Testis (tissue), 2 donors: ENCODE measurements around the gene OR5B12.

Source experiments
- POLR2A ChIP-seq: fragments of 450-650 bp; IDR thresholded peaks from one replicate; pipeline ENCODE4 v1.6.1; 2017; ENCODE audit warnings: antibody characterized with exemption, mild to moderate bottlenecking, moderate library complexity
- TF ChIP-seq, protein P1 (sequence below), 3 experiments: fragments of 450-650 bp in 2 of 3; fragments of 200-600 bp in 1 of 3; sonication (generic) in 1 of 3; IDR thresholded peaks; one replicate each; pipeline ENCODE4 v1.5.1; 2016 to 2019; ENCODE audit warnings: antibody characterized with exemption in 3 of 3, mild to moderate bottlenecking in 2 of 3, moderate library complexity in 1 of 3

DNA sequence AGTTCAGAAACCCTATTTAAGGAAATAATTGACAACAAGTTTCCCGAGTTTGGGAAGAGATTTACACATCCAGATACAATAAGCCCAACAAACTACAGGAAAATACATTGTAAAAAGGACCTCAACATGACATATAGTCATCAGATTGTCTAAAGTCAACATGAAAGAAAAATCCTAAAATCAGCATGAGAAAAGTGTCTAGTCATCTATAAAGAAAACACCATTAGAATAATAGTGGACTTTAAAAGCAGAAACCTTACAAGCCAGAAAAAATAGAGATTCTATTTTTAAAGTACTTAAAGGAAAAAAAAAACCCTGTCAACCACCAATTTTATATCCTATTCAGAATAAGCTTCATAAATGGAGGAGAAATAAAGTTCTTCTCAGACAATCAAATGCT, 12.8 kb downstream of the OR5B12 start:
- TF ChIP-seq, protein P1, sequence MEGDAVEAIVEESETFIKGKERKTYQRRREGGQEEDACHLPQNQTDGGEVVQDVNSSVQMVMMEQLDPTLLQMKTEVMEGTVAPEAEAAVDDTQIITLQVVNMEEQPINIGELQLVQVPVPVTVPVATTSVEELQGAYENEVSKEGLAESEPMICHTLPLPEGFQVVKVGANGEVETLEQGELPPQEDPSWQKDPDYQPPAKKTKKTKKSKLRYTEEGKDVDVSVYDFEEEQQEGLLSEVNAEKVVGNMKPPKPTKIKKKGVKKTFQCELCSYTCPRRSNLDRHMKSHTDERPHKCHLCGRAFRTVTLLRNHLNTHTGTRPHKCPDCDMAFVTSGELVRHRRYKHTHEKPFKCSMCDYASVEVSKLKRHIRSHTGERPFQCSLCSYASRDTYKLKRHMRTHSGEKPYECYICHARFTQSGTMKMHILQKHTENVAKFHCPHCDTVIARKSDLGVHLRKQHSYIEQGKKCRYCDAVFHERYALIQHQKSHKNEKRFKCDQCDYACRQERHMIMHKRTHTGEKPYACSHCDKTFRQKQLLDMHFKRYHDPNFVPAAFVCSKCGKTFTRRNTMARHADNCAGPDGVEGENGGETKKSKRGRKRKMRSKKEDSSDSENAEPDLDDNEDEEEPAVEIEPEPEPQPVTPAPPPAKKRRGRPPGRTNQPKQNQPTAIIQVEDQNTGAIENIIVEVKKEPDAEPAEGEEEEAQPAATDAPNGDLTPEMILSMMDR (IDR thresholded peaks at IDR 0.05): no peak
- no peak for TF ChIP-seq POLR2A
